ENCODE measurements around the gene MYO9B. TPM values are rescaled to one million over a fixed set of nuclear protein-coding genes. Genes with fewer than 3 reads are reported as not detected.
"Not testable (repeated sequence)": the region's sequence is repeated elsewhere in the genome, so short reads cannot be mapped to it uniquely, and the experiment has no call there.

The MYO9B gene
- polyA plus RNA-seq, 2 of the 4 experiments (the other 2 are of a cell fraction), result 13.0 to 27.7 TPM

DNA sequence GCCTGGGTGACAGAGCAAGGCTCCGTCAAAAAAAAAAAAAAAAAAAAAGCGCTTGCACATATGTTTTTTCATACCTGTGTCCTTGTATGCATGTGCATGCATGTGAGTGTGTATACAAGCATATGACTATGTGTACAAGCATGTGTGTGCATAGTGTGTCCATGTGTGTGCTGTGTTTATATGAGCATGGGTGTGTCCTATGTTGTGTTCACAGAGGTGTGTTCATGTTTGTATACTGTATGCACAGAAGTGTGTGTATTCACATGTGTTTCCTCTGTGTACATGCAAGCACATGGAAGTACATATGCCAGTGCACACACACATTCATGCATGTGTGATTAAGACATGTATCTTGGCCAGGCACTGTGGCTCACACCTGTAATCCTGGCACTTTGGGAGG lies 17.1 kb downstream of the MYO9B start:
- no peak for TF ChIP-seq HOXB13 (CRISPR knock-in tag; IDR thresholded peaks at IDR 0.05; ENCODE audit: low read depth)
- no peak for TF ChIP-seq ZFP36 (IDR thresholded peaks at IDR 0.05; ENCODE audit: borderline replicate concordance, partially characterized antibody)
- no peak for TF ChIP-seq CEBPB (IDR thresholded peaks at IDR 0.05)
- TF ChIP-seq HOXA7 (CRISPR knock-in tag; IDR thresholded peaks at IDR 0.05), result no peak
- TF ChIP-seq FOSL2 (IDR thresholded peaks at IDR 0.05), result no peak
- no peak for TF ChIP-seq FOSL2 (CRISPR knock-in tag; IDR thresholded peaks at IDR 0.05)
- no peak for TF ChIP-seq HDAC2 (IDR thresholded peaks at IDR 0.05)
- no peak for TF ChIP-seq JUN (IDR thresholded peaks at IDR 0.05)
- no peak for TF ChIP-seq JUNB (IDR thresholded peaks at IDR 0.05)
- TF ChIP-seq EP300 (IDR thresholded peaks at IDR 0.05), result no peak
- TF ChIP-seq MAFK (IDR thresholded peaks at IDR 0.05; ENCODE audit: partially characterized antibody), result no peak
- FAIRE-seq, result no peak

GRCh38 chr19:17094694-17095093 lies 19.1 kb downstream of the MYO9B start:
- FAIRE-seq, CTCF ChIA-PET, POLR2A ChIA-PET: not testable (repeated sequence)

More for the DNA sequence above, 17.1 kb downstream of the MYO9B start:
- Histone ChIP-seq H3K4me3 (no peak overlapping the region), H3K9me3 (no peaks in the 10 kb centered on the region), H3K27ac (no peak overlapping the region), H3K4me1 (peaks cover 22% of the 10 kb centered on the region), H3K4me2 (no peak overlapping the region)
- ATAC-seq (no peak), DNase-seq (ENCODE audit: low read depth in 1 of 2, low spot score in 1 of 2) (no peak)
- ChIA-PET CTCF (interaction anchor here (1.5 kb wide), 1 partner anchor 12 kb away, joined by 3 read pairs; no protein-coding TSS in a partner anchor), POLR2A (no interaction called here)
- 93% methylated on average over 2 of the region's 2 CpGs for WGBS (ENCODE audit: missing lambda C conversion rate)

GRCh38 chr19:17095141-17095919 lies 19.8 kb downstream of the MYO9B start:
- TF ChIP-seq CEBPB (IDR thresholded peaks at IDR 0.05), result no peak
- TF ChIP-seq FOSB (CRISPR knock-in tag; IDR thresholded peaks at IDR 0.05), result no peak
- no peak for TF ChIP-seq HOXA7 (CRISPR knock-in tag; IDR thresholded peaks at IDR 0.05)
- no peak for TF ChIP-seq ZNF302 (CRISPR knock-in tag; IDR thresholded peaks at IDR 0.05)
- no peak for TF ChIP-seq SREBF2 (IDR thresholded peaks at IDR 0.05)
- no peak for TF ChIP-seq NFE2L2 (conservative IDR thresholded peaks at IDR 0.05; ENCODE audit: low read length)
- TF ChIP-seq MYC (IDR thresholded peaks at IDR 0.05; ENCODE audit: borderline replicate concordance, low read length), result no peak
- no peak for TF ChIP-seq ZC3H11A (IDR thresholded peaks at IDR 0.05)
- TF ChIP-seq RARB (CRISPR knock-in tag; IDR thresholded peaks at IDR 0.05), result no peak
- TF ChIP-seq ELK1 (IDR thresholded peaks at IDR 0.05; ENCODE audit: low read depth, low read length), result no peak
- no peak for TF ChIP-seq USF2 (IDR thresholded peaks at IDR 0.05)
- TF ChIP-seq CTCF (IDR thresholded peaks at IDR 0.05), result no peak
- no peak for TF ChIP-seq ZFP36 (IDR thresholded peaks at IDR 0.05; ENCODE audit: borderline replicate concordance, partially characterized antibody)
- TF ChIP-seq HDAC2 (IDR thresholded peaks at IDR 0.05), result no peak
- TF ChIP-seq EHMT2 (IDR thresholded peaks at IDR 0.05; ENCODE audit: low read depth), result no peak
- TF ChIP-seq FOXS1 (CRISPR knock-in tag; IDR thresholded peaks at IDR 0.05), result no peak
- TF ChIP-seq BHLHE40 (IDR thresholded peaks at IDR 0.05; ENCODE audit: low read depth, low read length), result no peak
- TF ChIP-seq HEYL (CRISPR knock-in tag; IDR thresholded peaks at IDR 0.05), result no peak
- TF ChIP-seq E2F6 (IDR thresholded peaks at IDR 0.05; ENCODE audit: borderline replicate concordance, low read depth), result no peak
- ChIA-PET CTCF (interaction anchor here (1.0 kb wide), 1 partner anchor 43 kb away, joined by 3 read pairs; no protein-coding TSS in a partner anchor), POLR2A (no interaction called here)
- Histone ChIP-seq H3K4me2 (no peak overlapping the region), H3K4me3 (no peak overlapping the region), H3K27ac (peak overlapping the region in 1 of 2 experiments; percentile 68; a peak in 1 of 6 replicates), H3K9me3 (no peaks in the 10 kb centered on the region), H3K4me1 (peaks cover 20% of the 10 kb centered on the region)
- ATAC-seq (no peak), FAIRE-seq (no peak), DNase-seq (ENCODE audit: low read depth in 1 of 2, low spot score in 1 of 2) (no peak)
- WGBS (ENCODE audit: missing lambda C conversion rate), result 97% methylated on average over 23 of the region's 23 CpGs

More at GRCh38 chr19:17094694-17095093, 19.1 kb downstream of the MYO9B start:
- peaks cover 23% of the 10 kb centered on the region for H3K4me1 ChIP-seq
- WGBS (ENCODE audit: missing lambda C conversion rate), result 94% methylated on average over 3 of the region's 3 CpGs
- H3K4me2 ChIP-seq; H3K9me3 ChIP-seq; DNase-seq (ENCODE audit: low read depth in 1 of 2, low spot score in 1 of 2); ATAC-seq; H3K4me3 ChIP-seq: not testable (repeated sequence)
- peak overlapping the region in 1 of 2 experiments; percentile 52; a peak in 2 of 6 replicates for H3K27ac ChIP-seq

Data from A549 (cell line).